ENCODE results near the gene GRAMD4.

Gene GRAMD4

DNA sequence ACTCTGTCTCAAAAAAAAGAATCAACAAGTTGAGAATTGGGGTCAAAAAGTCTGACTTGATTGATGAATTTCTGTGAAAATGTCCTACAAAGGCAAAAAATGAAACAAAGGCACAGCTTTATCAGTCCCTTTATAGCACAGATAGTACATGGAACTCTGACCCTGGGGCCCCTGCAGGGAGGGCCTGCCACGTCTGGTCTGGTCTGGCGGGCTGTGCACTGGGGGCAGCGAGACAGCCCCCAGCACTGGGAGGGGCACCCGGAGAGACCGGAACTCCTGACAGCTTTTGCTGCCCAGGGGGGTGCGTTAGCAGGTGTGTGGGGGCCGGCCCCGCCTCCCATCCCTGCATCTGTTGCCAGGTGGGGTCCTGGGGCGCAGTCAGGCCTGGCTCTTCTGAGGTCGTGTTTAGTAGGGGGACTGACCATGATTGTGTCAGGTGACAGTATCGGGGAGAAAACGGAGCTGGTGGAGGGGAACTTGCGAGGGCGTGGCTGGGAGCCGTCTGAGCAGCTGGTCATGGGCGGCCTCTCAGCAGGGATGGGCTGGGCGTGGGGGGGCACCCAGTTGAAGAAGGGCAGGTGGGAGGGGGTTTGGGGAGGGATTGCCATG, 51.7 kb downstream of the GRAMD4 start:
- no peak for DNase-seq (ENCODE audit: low read depth in 2 of 2)

DNA sequence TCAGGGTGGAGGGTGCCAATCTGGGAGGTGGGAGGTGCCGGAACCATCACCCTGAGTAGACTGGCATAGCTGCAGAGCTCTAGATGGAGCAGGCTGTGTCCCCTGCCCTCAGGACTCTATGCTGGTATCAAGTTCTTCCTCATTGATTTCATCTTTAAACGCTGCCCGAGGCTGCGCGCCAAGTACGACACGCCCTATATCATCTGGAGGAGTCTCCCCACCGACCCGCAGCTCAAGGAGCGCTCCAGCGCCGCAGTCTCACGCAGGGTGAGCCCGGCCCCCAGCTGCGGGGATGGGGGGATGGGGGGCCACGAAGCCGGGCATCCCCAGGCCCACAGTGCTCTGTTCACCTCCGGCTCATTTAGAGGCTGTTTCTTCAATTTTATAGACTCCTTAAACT, 52.5 kb downstream of the GRAMD4 start:
- no peak for DNase-seq (ENCODE audit: low read depth in 2 of 2)

DNA sequence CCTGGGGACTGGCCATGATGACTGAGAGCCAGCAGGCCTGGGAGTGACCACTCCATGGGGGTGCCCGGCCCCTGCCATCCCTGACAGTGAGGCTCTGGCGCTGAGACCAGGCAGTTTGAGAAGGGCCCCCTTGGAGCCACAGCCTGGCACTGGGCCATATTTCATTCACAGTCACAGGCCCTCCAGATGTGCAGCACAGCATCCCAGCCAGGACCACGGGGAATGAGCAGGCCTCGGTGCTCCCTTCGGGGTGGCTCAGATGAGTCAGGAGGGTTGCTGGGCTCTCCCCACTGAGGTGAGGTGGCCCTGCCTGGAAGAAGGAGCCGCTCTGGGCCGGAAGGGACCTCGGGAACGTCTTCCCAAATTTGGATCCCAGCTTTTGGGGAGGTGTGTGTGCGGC, 53.0 kb downstream of the GRAMD4 start:
- no peak for DNase-seq (ENCODE audit: low read depth in 2 of 2)

DNA sequence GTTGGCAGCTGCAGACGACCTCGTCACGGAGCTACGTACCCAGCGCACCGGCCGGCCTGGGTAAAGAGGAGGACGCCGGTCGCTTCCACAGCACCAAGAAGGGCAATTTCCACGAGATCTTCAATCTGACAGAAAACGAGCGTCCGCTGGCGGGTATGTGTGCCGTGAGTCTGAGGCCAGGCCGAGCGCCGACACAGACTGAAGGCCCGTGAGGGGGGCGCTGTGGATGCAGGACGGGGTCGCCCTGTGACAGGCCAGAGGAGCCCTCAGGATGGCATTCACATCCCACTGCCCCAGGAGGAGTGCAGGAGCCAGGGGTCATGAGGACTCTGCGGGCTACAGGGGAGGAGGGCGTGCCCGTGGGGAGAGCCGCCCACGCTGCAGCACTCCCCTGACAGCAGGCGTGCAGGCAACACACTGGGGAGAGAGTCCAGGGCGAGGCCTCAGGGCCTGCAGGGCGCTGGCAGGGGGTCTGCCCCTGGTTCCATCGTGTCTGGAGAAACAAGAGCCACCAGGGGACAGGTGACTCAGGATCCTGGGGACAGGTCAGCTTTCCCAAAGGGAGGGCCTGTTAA, 53.6 kb downstream of the GRAMD4 start:
- no peak for DNase-seq (ENCODE audit: low read depth in 2 of 2)

GRCh38 chr22:46674367-46674781, 54.2 kb downstream of the GRAMD4 start:
- peak; percentile 72 to 83 for DNase-seq (ENCODE audit: low read depth in 2 of 2)

DNA sequence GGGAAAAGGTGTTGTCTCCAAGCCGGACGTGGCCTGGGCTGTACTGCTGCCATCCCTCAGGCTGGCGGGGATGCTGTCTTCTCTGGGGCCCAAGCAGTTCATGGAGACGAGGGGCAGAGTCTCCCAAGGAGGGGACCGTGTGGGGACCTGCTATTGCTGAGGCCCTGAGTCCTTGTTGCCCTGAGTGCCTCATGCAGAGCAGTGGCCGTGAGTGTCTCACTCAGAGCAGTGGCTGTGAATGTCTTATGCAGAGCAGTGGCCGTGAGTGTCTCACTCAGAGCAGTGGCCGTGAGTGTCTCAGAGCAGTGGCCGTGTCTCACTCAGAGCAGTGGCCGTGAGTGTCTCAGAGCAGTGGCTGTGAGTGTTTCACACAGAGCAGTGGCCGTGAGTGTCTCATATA, 54.7 kb downstream of the GRAMD4 start:
- DNase-seq (ENCODE audit: low read depth in 2 of 2), result no peak

GRCh38 chr22:46675479-46675878, 55.3 kb downstream of the GRAMD4 start:
- DNase-seq (ENCODE audit: low read depth in 2 of 2), result no peak

GRCh38 chr22:46675938-46676337, 55.8 kb downstream of the GRAMD4 start:
- no peak for DNase-seq (ENCODE audit: low read depth in 2 of 2)

GRCh38 chr22:46676479-46676878, 56.3 kb downstream of the GRAMD4 start:
- DNase-seq (ENCODE audit: low read depth in 2 of 2), result no peak

DNA sequence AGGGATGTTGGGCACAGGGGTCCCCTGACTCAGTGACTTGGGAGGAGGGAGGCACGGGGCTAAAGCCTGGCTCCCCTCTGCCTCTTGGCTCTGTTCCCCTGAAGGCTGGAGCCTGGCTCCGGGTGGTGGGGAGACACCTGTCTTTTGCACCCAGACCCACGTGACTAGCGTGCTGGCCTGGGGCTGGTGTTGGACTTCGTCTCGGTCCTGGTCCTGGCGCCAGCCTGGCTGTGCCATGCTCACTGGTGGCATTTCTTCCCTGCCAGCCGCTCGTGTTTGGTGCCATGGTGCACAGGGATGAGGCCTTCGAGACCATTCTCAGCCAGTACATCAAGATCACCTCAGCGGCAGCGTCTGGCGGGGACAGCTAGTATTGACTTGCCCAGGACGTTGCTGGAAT, 56.7 kb downstream of the GRAMD4 start:
- no peak for DNase-seq (ENCODE audit: low read depth in 2 of 2)

DNA sequence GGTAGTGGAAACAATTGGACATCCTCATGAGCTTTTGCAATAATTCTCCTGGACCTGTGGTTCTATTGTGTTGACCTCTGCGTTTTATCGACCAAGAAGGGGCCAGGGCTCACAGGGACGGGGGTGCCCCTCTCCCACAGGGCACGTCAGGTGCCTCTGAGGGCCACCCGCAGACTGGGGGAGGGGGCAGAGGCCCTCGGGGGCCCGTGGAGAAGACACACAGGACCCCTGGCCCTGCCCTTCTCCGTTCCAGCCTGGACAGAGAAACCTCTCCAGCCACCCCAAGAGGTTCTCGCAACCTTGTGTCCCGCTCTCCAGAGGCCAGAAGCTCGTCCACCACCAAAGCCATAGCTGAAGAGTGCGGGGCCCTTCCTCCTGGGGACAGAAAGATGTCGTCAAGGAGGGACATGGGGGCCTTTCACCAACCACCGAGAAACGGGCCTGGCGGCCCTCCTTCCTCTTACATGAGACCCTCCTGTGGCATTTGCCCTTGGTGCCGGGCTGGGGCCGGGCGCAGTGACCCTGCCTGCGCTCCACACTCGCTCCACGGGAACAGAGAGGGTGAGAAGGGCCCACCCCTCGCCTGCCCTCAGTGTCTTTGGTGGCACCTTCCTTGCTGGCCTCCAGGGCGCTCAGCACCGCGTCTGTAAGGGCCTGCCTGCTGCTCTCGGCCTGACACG, 57.3 kb downstream of the GRAMD4 start:
- DNase-seq (ENCODE audit: low read depth in 2 of 2), result no peak

DNA sequence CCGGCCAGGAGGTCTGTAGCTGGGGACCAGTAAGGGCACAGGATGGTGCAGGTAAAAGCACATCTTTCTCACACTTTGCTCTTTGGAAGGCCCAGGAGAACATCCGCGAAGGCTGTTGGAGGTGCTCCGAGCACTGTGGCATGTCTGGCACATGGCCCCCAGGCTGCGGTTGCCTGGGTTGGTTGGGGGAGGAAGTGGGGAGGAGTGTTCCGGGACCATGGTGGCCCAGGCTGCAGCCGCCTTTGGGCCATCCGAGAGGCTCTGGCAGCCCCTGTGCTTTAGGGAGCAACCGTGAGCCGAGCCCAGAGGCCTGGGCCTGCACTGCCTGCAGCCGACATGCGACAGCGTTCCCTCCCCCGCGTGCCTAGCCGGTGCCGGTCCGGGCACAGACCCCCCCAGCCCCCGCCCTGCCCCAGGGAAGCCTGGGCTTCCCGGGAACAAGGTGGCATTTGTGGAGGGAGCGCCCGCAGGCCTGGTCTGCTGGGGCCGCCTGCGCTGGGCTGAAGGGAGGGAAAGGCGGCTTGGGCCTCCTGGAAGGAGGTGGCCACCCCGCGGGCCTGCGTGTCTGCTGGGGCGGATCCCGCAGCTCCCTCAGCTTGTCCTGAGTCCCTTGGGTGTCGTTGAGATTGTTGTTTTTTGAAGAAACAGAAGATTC, 57.9 kb downstream of the GRAMD4 start:
- no peak for DNase-seq (ENCODE audit: low read depth in 2 of 2)

- DNase-seq (ENCODE audit: low read depth in 2 of 2), result no peak
Measured at GRCh38 chr22:46678785-46679700, 58.9 kb downstream of the GRAMD4 start.

- DNase-seq (ENCODE audit: low read depth in 2 of 2), result no peak
Measured at GRCh38 chr22:46679706-46680269, 59.6 kb downstream of the GRAMD4 start.

DNA sequence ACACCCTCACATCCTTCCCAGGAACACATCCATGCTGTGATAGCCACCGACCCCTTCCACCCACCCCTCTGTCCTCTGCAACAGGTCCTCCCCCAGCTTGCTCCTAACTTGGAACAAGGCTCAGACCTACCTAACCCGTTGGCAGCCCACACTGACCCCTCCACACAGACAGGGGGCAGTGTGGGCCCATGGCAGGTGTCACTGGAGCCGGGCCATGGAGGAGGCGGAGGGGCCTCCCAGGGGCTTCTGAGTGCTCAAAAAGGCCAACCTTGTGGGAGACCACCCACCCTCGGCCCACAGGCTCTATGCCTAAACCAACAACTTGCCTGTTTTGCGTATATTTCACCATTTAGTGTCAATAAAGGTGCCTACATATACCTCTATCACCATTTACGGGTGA, 60.8 kb downstream of the GRAMD4 start:
- no peak for DNase-seq (ENCODE audit: low read depth in 2 of 2)

DNA sequence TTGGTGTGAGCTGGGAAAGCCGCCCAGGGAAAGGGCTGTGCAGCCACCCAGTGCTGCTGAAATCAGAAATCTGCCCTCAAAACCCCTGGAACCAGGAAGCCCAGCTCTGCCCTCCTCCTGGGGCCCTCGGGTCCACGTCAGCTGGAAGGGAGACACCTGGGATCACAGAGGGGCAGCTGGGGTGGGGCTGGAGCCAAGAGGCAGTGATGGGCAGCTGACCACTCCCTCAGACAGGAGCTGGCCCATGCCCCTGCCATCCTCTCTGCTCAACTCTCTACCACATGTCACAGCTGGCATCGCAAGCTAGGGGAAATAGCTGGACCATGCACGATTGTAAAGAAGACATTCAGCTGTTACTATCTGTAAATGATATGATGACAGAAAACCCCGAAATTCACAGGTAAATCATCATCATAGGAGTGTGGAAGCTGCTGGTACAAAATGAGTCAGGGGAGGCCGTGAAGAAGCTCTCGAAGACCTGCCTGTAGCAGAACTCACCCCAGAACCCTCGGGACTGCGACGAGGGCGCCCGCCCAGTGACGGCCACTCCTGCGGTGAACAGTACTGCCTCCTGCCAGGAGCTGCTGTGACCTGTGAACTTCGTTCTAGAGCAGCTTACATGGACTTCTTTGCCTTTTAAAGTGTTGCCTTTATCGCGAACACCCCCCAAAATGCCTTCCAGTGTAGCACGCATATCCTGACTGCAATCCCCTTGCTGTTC, 62.0 kb downstream of the GRAMD4 start:
- no peak for DNase-seq (ENCODE audit: low read depth in 2 of 2)

DNA sequence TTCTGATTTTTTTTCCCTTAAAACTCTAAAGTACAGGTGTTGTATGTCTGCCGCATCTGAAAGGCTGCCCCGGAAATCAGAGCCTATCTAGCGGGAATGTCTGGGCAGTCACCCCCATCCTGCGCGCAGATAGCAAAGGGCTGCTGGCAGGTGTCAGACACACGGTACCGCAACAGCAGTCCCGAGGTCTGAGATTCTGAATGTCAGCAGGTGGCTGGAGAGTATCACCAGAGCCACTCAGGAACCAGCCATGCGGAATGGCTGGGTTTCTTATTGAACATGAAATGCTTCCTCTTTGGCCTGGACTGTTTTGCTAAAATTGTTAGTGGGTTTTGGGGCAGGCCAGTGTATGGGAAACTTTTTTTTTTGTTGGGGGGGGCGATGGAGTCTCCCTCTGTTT, 64.5 kb downstream of the GRAMD4 start:
- no peak for DNase-seq (ENCODE audit: low read depth in 2 of 2)

DNA sequence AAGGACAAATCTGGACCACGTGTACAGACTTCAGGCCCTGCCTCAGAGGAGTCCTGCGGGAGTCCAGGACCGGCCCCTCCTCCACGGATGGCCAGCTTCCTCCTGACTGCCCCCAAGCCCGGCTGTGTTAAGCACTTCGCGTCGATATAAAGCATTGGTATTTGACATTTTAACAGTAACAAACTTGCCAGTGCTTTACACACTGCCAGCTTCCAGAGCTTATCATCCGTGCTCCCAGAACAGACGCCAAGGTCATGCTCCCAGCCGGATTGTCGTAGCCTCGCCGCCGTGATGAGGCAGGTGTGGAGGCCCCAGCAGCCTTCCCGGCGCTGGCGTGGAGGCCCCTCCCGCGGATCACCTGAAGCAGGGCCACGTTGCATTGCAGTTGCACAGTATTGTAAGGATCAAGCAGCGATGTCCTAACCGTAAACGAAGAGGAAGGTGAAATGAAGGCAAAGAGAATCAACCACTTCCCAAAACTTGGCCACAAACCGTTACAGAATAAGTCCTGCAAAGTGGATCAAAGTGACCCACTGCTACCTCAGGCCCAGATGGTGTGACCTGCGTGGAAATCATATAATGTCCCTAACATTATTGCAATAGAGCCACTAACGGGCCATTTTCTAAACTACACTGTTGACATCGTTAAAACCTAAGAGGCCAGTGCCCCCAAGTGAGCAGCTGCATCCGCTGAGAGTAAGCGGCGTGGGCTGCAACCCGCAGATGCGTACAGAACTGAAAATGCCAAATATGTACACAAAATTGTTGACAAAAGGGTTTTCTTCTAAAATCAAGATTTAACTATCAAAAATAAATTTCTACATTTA, 66.2 kb downstream of the GRAMD4 start:
- DNase-seq (ENCODE audit: low read depth in 2 of 2), result no peak

- DNase-seq (ENCODE audit: low read depth in 2 of 2), result no peak
Measured at GRCh38 chr22:46687048-46687444, 66.9 kb downstream of the GRAMD4 start.

- no peak for DNase-seq (ENCODE audit: low read depth in 2 of 2)
Measured at GRCh38 chr22:46687460-46687859, 67.3 kb downstream of the GRAMD4 start.

Data from stimulated activated CD8-positive, alpha-beta memory T cell treated with anti-CD3 and anti-CD28 coated beads, Interleukin-7, amount 100 ng/mL, for 1 hour (primary cell).